ENCODE results near the gene EIF1AY.

DNA sequence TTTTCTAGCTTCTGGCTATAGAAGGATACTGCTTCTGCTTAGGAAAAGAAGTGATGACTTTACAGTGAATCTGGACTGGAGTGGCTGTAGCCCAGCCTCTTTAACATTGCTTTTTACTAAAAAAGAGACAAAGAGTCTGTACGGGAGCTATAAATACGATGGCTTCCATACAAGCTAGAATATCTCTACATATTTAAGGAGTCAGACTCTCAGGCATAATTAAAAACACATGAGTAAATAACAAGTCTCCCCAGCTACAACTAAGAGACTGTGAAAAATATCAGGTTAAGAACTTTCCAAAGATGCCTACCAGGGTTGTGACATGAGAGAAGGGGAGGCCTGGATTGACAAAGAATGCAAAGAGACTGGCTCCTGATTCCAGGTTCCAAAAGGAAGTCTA, 19.8 kb upstream of the EIF1AY start:
- TF ChIP-seq, protein P1, sequence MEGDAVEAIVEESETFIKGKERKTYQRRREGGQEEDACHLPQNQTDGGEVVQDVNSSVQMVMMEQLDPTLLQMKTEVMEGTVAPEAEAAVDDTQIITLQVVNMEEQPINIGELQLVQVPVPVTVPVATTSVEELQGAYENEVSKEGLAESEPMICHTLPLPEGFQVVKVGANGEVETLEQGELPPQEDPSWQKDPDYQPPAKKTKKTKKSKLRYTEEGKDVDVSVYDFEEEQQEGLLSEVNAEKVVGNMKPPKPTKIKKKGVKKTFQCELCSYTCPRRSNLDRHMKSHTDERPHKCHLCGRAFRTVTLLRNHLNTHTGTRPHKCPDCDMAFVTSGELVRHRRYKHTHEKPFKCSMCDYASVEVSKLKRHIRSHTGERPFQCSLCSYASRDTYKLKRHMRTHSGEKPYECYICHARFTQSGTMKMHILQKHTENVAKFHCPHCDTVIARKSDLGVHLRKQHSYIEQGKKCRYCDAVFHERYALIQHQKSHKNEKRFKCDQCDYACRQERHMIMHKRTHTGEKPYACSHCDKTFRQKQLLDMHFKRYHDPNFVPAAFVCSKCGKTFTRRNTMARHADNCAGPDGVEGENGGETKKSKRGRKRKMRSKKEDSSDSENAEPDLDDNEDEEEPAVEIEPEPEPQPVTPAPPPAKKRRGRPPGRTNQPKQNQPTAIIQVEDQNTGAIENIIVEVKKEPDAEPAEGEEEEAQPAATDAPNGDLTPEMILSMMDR (IDR thresholded peaks at IDR 0.05): no peak
- no peak for TF ChIP-seq POLR2A (IDR thresholded peaks at IDR 0.05)

Data from adrenal gland (tissue), 5 donors.